Upper lobe of left lung (tissue), 4 donors: Measurements from ENCODE around the gene TMPRSS3.

Source experiments
- EP300 ChIP-seq, 4 donors: sonication (generic); formaldehyde crosslinking; IDR thresholded peaks; one replicate each; pipeline ENCODE4 v1.5.1; 2017; ENCODE audit warnings: antibody characterized with exemption in 4 of 4, control low read depth in 2 of 4
- POLR2A ChIP-seq, 4 donors: fragments of 450-650 bp; IDR thresholded peaks; one replicate each; pipeline ENCODE4 v1.5.1; 2016 to 2017; ENCODE audit warnings: antibody characterized with exemption in 4 of 4, mild to moderate bottlenecking in 2 of 4
- POLR2AphosphoS5 ChIP-seq, 2 donors: sonication (generic); formaldehyde crosslinking; IDR thresholded peaks; one replicate each; pipeline ENCODE4 v1.5.1; 2017; ENCODE audit warnings: antibody characterized with exemption in 2 of 2
- TF ChIP-seq, protein P1 (sequence below), 6 experiments: fragments of 450-650 bp in 4 of 6; fragments of 200-600 bp in 2 of 6; sonication (generic) in 2 of 6; IDR thresholded peaks; one replicate each; pipeline ENCODE4 v1.5.1; 2016 to 2019; ENCODE audit warnings: antibody characterized with exemption in 6 of 6

DNA sequence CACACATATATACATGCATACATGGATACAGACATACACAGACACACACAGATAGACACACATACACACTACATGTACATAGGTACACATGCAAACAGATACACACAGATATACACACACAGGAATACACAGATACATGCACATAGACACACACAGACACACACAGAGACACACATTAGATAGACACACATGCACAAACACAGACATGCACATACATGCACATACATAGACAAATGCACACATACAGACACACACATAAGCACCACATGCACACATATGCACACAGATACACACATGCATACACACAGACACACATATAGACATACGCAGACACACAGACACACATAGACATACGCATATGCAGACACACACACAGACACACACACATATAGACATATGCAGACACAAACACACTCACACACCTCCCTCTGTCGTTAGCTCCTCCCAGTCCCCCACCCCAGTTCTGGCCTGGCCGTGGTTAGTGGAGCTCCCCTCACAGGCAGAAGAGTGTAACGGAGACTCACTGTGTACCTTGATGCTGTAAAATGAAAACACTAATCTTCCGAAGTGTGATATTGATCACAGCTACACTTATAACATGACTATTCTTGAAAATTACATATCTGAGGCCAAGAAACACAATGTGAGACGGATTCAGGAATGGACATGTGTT is 15.5 kb upstream of the TMPRSS3 start:
- no peak for TF ChIP-seq POLR2A (IDR thresholded peaks at IDR 0.05)
- TF ChIP-seq, protein P1, sequence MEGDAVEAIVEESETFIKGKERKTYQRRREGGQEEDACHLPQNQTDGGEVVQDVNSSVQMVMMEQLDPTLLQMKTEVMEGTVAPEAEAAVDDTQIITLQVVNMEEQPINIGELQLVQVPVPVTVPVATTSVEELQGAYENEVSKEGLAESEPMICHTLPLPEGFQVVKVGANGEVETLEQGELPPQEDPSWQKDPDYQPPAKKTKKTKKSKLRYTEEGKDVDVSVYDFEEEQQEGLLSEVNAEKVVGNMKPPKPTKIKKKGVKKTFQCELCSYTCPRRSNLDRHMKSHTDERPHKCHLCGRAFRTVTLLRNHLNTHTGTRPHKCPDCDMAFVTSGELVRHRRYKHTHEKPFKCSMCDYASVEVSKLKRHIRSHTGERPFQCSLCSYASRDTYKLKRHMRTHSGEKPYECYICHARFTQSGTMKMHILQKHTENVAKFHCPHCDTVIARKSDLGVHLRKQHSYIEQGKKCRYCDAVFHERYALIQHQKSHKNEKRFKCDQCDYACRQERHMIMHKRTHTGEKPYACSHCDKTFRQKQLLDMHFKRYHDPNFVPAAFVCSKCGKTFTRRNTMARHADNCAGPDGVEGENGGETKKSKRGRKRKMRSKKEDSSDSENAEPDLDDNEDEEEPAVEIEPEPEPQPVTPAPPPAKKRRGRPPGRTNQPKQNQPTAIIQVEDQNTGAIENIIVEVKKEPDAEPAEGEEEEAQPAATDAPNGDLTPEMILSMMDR (IDR thresholded peaks at IDR 0.05) = no peak
- TF ChIP-seq POLR2AphosphoS5 (IDR thresholded peaks at IDR 0.05) = no peak
- TF ChIP-seq EP300 (IDR thresholded peaks at IDR 0.05) = no peak
